Motor neuron (in vitro differentiated cells): ENCODE measurements around the gene MRC1. TPM values are rescaled to one million over a fixed set of nuclear protein-coding genes. Genes with fewer than 3 reads are reported as not detected.
A peak's percentile ranks its signal among the peaks of the same experiment; 100 is the strongest.

Source experiments
- ATAC-seq, 8 experiments: fragments of 200-7000 bp; cut with Tn5 transposase; replicated peaks in 6 of 8; 2 replicates each; pipeline ENCODE4 v1.8.0; 2021; ENCODE audit warnings: mild to moderate bottlenecking in 8 of 8, moderate library complexity in 8 of 8
- H3K27ac ChIP-seq, 2 donors: fragments of 250-450 bp; sonication (Bioruptor Pico); 2 replicates each; pipeline ENCODE4 v1.9.0; 2021; ENCODE audit warnings: antibody characterized with exemption in 2 of 2, mild to moderate bottlenecking in 2 of 2, moderate library complexity in 1 of 2
- H3K4me1 ChIP-seq, 2 donors: fragments of 250-450 bp; sonication (Bioruptor Pico); replicated peaks in 1 of 2; 2 replicates each; pipeline ENCODE4 v1.6.1; 2021; ENCODE audit warnings: antibody characterized with exemption in 2 of 2, mild to moderate bottlenecking in 2 of 2, moderate library complexity in 1 of 2
- H3K4me3 ChIP-seq, 5 donors: fragments of 250-450 bp; sonication (Bioruptor Pico); 2 replicates each; pipeline ENCODE4 v1.9.0; 2021; ENCODE audit warnings: antibody characterized with exemption in 5 of 5, mild to moderate bottlenecking in 5 of 5, moderate library complexity in 4 of 5
- WGBS, 10 experiments: fragments of 450-650 bp; shearing (Covaris generic); methylation state at CpG; one replicate each; pipeline ENCODE4 v1.0.0; 2022; 5-methylcytosine and 5-hydroxymethylcytosine counted together
- in situ Hi-C, 9 experiments: fragments of 400-800 bp; cut with MboI; loops; one replicate each; pipeline ENCODE4 v1.15.0; 2021; ENCODE audit warnings: low sequenced_read_pairs in 9 of 9, low pct_unique_long_range_greater_than_20kb in 2 of 9; ENCODE audit not compliant: unreplicated experiment in 9 of 9
- total RNA-seq, 8 experiments: library from RNA; unstranded; fragments of 300-600 nt; gene quantifications; 2 replicates each; pipeline versions ENCODE4 v1.2.3 to v1.2.4, GENCODE V29; 2022

MRC1 gene
- total RNA-seq, 8 experiments from 2014 or later, result 0.05 to 0.14 (median 0.08) TPM; not detected in 5

GRCh38 chr10:17785276-17785930 is 23.7 kb upstream of the MRC1 start:
- in situ Hi-C loops, result no loop called here
- Histone ChIP-seq H3K27ac (no peak overlapping the region), H3K4me3 (no peak overlapping the region), H3K4me1 (peaks cover 0 to 6% of the 10 kb centered on the region in 2 donors)
- ATAC-seq, result no peak
- WGBS, 10 experiments, result 17 to 100% (median 90%) methylated on average over 1 to 5 of the region's 5 CpGs; no CpG with 5 or more reads in 2 of the 10 experiments

GRCh38 chr10:17787087-17787961 is 21.8 kb upstream of the MRC1 start:
- Histone ChIP-seq H3K4me3 (no peak overlapping the region), H3K4me1 (peaks cover 0 to 6% of the 10 kb centered on the region in 2 donors), H3K27ac (peak overlapping the region in 1 of 2 donors; percentile 39)
- peak; percentile 97 to 100 (median 100) for ATAC-seq
- in situ Hi-C loops, result no loop called here
- whole genome bisulfite sequencing, 10 experiments, result 0 to 94% (median 59%) methylated on average over 2 to 11 of the region's 13 CpGs; no CpG with 5 or more reads in 2 of the 10 experiments

- Histone ChIP-seq H3K4me3 (no peak overlapping the region), H3K27ac (no peak overlapping the region), H3K4me1 (peaks cover 0 to 6% of the 10 kb centered on the region in 2 donors)
- 7 to 100% (median 90%) methylated on average over 1 to 2 of the region's 2 CpGs; no CpG with 5 or more reads in 1 of the 10 experiments for WGBS, 10 experiments
- in situ Hi-C loops, result no loop called here
- ATAC-seq, result peak in 3 of 8 experiments; percentile 16 to 32 (median 22)
These were observed 20.5 kb upstream of the MRC1 start for GRCh38 chr10:17788646-17789045.

- Histone ChIP-seq H3K27ac (no peak overlapping the region), H3K4me1 (peaks cover 0 to 6% of the 10 kb centered on the region in 2 donors), H3K4me3 (no peak overlapping the region)
- no peak for ATAC-seq
- in situ Hi-C loops, result no loop called here
- WGBS, 10 experiments, result 60 to 100% (median 94%) methylated on average over 1 to 7 of the region's 7 CpGs
These were observed 19.8 kb upstream of the MRC1 start for GRCh38 chr10:17789396-17789795.

GRCh38 chr10:17790651-17791050 is 18.5 kb upstream of the MRC1 start:
- no peak overlapping the region for H3K4me3 ChIP-seq
- WGBS, 10 experiments, result 71 to 100% (median 94%) methylated on average over 1 to 2 of the region's 2 CpGs; no CpG with 5 or more reads in 1 of the 10 experiments
- peaks cover 0 to 6% of the 10 kb centered on the region in 2 donors for H3K4me1 ChIP-seq
- in situ Hi-C loops, result no loop called here
- H3K27ac ChIP-seq, result no peak overlapping the region
- no peak for ATAC-seq

GRCh38 chr10:17792991-17793390 is 16.2 kb upstream of the MRC1 start:
- ATAC-seq, result no peak
- in situ Hi-C loops, result no loop called here
- Histone ChIP-seq H3K4me3 (no peak overlapping the region), H3K27ac (no peak overlapping the region), H3K4me1 (no peaks in the 10 kb centered on the region)

- H3K4me1 ChIP-seq, result no peaks in the 10 kb centered on the region
- H3K27ac ChIP-seq, result no peak overlapping the region
- WGBS, 10 experiments, result 84 to 96% (median 92%) methylated on average over 2 to 6 of the region's 6 CpGs
- H3K4me3 ChIP-seq, result no peak overlapping the region
- ATAC-seq, result no peak
- in situ Hi-C loops, result no loop called here
These were observed 15.1 kb upstream of the MRC1 start for GRCh38 chr10:17793823-17794644.

- no peak overlapping the region for H3K4me3 ChIP-seq
- ATAC-seq, result no peak
- in situ Hi-C loops, result no loop called here
- WGBS, 10 experiments, result 61 to 94% (median 86%) methylated on average over 2 to 4 of the region's 4 CpGs; no CpG with 5 or more reads in 1 of the 10 experiments
- no peak overlapping the region for H3K27ac ChIP-seq
- H3K4me1 ChIP-seq, result no peaks in the 10 kb centered on the region
These were observed 14.1 kb upstream of the MRC1 start for GRCh38 chr10:17795083-17795482.

- ATAC-seq, result no peak
- in situ Hi-C loops, result no loop called here
These were observed 13.1 kb upstream of the MRC1 start for GRCh38 chr10:17795813-17796594.

GRCh38 chr10:17801507-17801906 is 7.6 kb upstream of the MRC1 start:
- Histone ChIP-seq H3K4me1 (no peaks in the 10 kb centered on the region), H3K4me3 (no peak overlapping the region), H3K27ac (no peak overlapping the region)
- no peak for ATAC-seq
- 44 to 100% (median 93%) methylated on average over 1 to 3 of the region's 3 CpGs; no CpG with 5 or more reads in 1 of the 10 experiments for WGBS, 10 experiments
- in situ Hi-C loops, result no loop called here

More at GRCh38 chr10:17795813-17796594, 13.1 kb upstream of the MRC1 start:
- 55 to 93% (median 76%) methylated on average over 3 to 14 of the region's 17 CpGs for WGBS, 10 experiments
- Histone ChIP-seq H3K4me1 (no peaks in the 10 kb centered on the region), H3K27ac (no peak overlapping the region), H3K4me3 (no peak overlapping the region)

- no peak for ATAC-seq
- no peaks in the 10 kb centered on the region for H3K4me1 ChIP-seq
- H3K27ac ChIP-seq, result no peak overlapping the region
- H3K4me3 ChIP-seq, result no peak overlapping the region
- 63 to 100% (median 96%) methylated on average over 1 to 11 of the region's 11 CpGs; no CpG with 5 or more reads in 1 of the 10 experiments for WGBS, 10 experiments
- in situ Hi-C loops, result no loop called here
These were observed 6.8 kb upstream of the MRC1 start for GRCh38 chr10:17802350-17802749.

- H3K4me1 ChIP-seq, result no peaks in the 10 kb centered on the region
- in situ Hi-C loops, result no loop called here
- H3K4me3 ChIP-seq, result no peak overlapping the region
- 0 to 100% (median 47%) methylated on average over 1 of the region's 1 CpG for WGBS, 10 experiments
- no peak for ATAC-seq
- no peak overlapping the region for H3K27ac ChIP-seq
These were observed 6.2 kb upstream of the MRC1 start for GRCh38 chr10:17802976-17803375.
